HL-60 (cell line): ENCODE results near the gene PDE11A.

Experiments
- GABPA ChIP-seq: IDR thresholded peaks from 2 replicates; pipeline ENCODE4 v1.6.1; 2012; ENCODE audit warnings: low read depth
- TF ChIP-seq, protein P1 (sequence below): IDR thresholded peaks from one replicate; pipeline ENCODE4 v1.5.1; 2011; ENCODE audit warnings: low read length, control low read depth, inconsistent platforms; ENCODE audit not compliant: insufficient read depth
- TF ChIP-seq, protein P2 (sequence below): IDR thresholded peaks from 2 replicates; pipeline ENCODE4 v1.6.1; 2012; ENCODE audit warnings: low read depth; ENCODE audit not compliant: insufficient replicate concordance

DNA sequence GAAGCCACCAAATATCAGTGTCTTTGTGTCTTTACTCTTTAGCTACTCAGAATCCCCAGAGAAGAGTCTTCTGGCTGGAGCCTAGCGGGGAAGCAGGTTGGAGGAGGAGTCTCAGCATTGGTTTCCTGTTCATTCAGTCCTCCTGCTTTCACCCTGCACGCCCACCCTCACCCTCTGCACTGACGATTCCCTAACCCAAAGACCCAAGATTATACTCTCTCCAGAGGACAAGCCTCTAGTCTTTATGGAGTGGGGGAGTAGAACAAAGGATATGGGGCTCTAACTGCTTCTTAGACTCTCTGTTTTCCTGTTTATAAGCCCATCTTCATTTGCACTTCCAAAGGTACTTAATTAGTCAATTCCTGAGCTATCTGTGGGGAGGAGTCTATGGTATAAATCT is 341.2 kb downstream of the PDE11A start:
- TF ChIP-seq, protein P1, sequence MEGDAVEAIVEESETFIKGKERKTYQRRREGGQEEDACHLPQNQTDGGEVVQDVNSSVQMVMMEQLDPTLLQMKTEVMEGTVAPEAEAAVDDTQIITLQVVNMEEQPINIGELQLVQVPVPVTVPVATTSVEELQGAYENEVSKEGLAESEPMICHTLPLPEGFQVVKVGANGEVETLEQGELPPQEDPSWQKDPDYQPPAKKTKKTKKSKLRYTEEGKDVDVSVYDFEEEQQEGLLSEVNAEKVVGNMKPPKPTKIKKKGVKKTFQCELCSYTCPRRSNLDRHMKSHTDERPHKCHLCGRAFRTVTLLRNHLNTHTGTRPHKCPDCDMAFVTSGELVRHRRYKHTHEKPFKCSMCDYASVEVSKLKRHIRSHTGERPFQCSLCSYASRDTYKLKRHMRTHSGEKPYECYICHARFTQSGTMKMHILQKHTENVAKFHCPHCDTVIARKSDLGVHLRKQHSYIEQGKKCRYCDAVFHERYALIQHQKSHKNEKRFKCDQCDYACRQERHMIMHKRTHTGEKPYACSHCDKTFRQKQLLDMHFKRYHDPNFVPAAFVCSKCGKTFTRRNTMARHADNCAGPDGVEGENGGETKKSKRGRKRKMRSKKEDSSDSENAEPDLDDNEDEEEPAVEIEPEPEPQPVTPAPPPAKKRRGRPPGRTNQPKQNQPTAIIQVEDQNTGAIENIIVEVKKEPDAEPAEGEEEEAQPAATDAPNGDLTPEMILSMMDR = no peak
- no peak for TF ChIP-seq GABPA
- TF ChIP-seq, protein P2, sequence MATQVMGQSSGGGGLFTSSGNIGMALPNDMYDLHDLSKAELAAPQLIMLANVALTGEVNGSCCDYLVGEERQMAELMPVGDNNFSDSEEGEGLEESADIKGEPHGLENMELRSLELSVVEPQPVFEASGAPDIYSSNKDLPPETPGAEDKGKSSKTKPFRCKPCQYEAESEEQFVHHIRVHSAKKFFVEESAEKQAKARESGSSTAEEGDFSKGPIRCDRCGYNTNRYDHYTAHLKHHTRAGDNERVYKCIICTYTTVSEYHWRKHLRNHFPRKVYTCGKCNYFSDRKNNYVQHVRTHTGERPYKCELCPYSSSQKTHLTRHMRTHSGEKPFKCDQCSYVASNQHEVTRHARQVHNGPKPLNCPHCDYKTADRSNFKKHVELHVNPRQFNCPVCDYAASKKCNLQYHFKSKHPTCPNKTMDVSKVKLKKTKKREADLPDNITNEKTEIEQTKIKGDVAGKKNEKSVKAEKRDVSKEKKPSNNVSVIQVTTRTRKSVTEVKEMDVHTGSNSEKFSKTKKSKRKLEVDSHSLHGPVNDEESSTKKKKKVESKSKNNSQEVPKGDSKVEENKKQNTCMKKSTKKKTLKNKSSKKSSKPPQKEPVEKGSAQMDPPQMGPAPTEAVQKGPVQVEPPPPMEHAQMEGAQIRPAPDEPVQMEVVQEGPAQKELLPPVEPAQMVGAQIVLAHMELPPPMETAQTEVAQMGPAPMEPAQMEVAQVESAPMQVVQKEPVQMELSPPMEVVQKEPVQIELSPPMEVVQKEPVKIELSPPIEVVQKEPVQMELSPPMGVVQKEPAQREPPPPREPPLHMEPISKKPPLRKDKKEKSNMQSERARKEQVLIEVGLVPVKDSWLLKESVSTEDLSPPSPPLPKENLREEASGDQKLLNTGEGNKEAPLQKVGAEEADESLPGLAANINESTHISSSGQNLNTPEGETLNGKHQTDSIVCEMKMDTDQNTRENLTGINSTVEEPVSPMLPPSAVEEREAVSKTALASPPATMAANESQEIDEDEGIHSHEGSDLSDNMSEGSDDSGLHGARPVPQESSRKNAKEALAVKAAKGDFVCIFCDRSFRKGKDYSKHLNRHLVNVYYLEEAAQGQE = no peak
